ENCODE results near the gene CXCR4.

CXCR4 gene

GRCh38 chr2:136126421-136126926, 8.5 kb upstream of the CXCR4 start (continued):
- no peak for TF ChIP-seq ZFP30 (CRISPR knock-in tag; IDR thresholded peaks at IDR 0.05)
- TF ChIP-seq SNAI2 (CRISPR knock-in tag; IDR thresholded peaks at IDR 0.05), result no peak
- TF ChIP-seq ZNF565 (CRISPR knock-in tag; conservative IDR thresholded peaks at IDR 0.05; ENCODE audit: low read depth), result no peak
- no peak for TF ChIP-seq OSR1 (CRISPR knock-in tag; IDR thresholded peaks at IDR 0.05)
- TF ChIP-seq PATZ1 (CRISPR knock-in tag; IDR thresholded peaks at IDR 0.05; ENCODE audit: borderline replicate concordance), result no peak
- TF ChIP-seq ZFP3 (CRISPR knock-in tag; IDR thresholded peaks at IDR 0.05), result no peak

GRCh38 chr2:136126021-136126420, 8.1 kb upstream of the CXCR4 start:
- ATAC-seq, result no peak
- no peak for TF ChIP-seq POU6F1 (CRISPR knock-in tag; IDR thresholded peaks at IDR 0.05; ENCODE audit: borderline replicate concordance, low read depth)
- no peak for TF ChIP-seq ZNF8 (CRISPR knock-in tag; IDR thresholded peaks at IDR 0.05)
- TF ChIP-seq ISL1 (CRISPR knock-in tag; IDR thresholded peaks at IDR 0.05), result no peak
- TF ChIP-seq ZFP30 (CRISPR knock-in tag; IDR thresholded peaks at IDR 0.05), result no peak
- no peak for TF ChIP-seq CSRNP3 (CRISPR knock-in tag; IDR thresholded peaks at IDR 0.05)
- TF ChIP-seq ESRRG (CRISPR knock-in tag; IDR thresholded peaks at IDR 0.05), result no peak
- no peak for TF ChIP-seq RARB (CRISPR knock-in tag; IDR thresholded peaks at IDR 0.05)
- TF ChIP-seq PATZ1 (CRISPR knock-in tag; IDR thresholded peaks at IDR 0.05; ENCODE audit: borderline replicate concordance), result no peak
- TF ChIP-seq ZNF70 (CRISPR knock-in tag; IDR thresholded peaks at IDR 0.05), result no peak
- TF ChIP-seq PPARA (CRISPR knock-in tag; IDR thresholded peaks at IDR 0.05; ENCODE audit: borderline replicate concordance), result no peak
- no peak for TF ChIP-seq TOX (CRISPR knock-in tag; IDR thresholded peaks at IDR 0.05; ENCODE audit: borderline replicate concordance)
- TF ChIP-seq CREB5 (CRISPR knock-in tag; IDR thresholded peaks at IDR 0.05; ENCODE audit: low read depth), result no peak
- TF ChIP-seq ARNTL (CRISPR knock-in tag; IDR thresholded peaks at IDR 0.05; ENCODE audit: borderline replicate concordance, low read depth), result no peak
- TF ChIP-seq ZFP3 (CRISPR knock-in tag; IDR thresholded peaks at IDR 0.05), result no peak
- TF ChIP-seq GLIS3 (CRISPR knock-in tag; IDR thresholded peaks at IDR 0.05), result no peak
- TF ChIP-seq OSR1 (CRISPR knock-in tag; IDR thresholded peaks at IDR 0.05), result no peak
- TF ChIP-seq TCF4 (CRISPR knock-in tag; IDR thresholded peaks at IDR 0.05; ENCODE audit: borderline replicate concordance), result no peak

- no peak for ATAC-seq
- TF ChIP-seq ZNF8 (CRISPR knock-in tag; IDR thresholded peaks at IDR 0.05), result no peak
- no peak for TF ChIP-seq TSHZ2 (CRISPR knock-in tag; IDR thresholded peaks at IDR 0.05)
- no peak for TF ChIP-seq GLIS3 (CRISPR knock-in tag; IDR thresholded peaks at IDR 0.05)
- TF ChIP-seq CSRNP3 (CRISPR knock-in tag; IDR thresholded peaks at IDR 0.05), result no peak
Observed at GRCh38 chr2:136125236-136125635, 7.3 kb upstream of the CXCR4 start.

Measured in SK-N-SH treated with all-trans-retinoic acid at 6 μM for 48 hours (cell line).